T-helper 9 cell (primary cell): ENCODE data around the gene NDUFA13.

Experiments used
- DNase-seq: peaks from one replicate; pipeline ENCODE4 v3.0.0-alpha.2; 2020

The NDUFA13 gene

GRCh38 chr19:19513682-19514081, 2.3 kb upstream of the NDUFA13 start:
- no peak for DNase-seq

- no peak for DNase-seq
These were observed 1.8 kb upstream of the NDUFA13 start for GRCh38 chr19:19514215-19514657.

GRCh38 chr19:19514881-19515641, 964 bp upstream of the NDUFA13 start, which contains the start of gene TSSK6:
Gene TSSK6 (minus strand): TSS chr19:19515548. CDS start chr19:19515427, 121 bp downstream.
- no peak for DNase-seq

GRCh38 chr19:19517235-19517619, 1.2 kb downstream of the NDUFA13 start:
- no peak for DNase-seq

GRCh38 chr19:19520989-19521388, 5.0 kb downstream of the NDUFA13 start:
- DNase-seq: no peak

- no peak for DNase-seq
These were observed 7.2 kb downstream of the NDUFA13 start for GRCh38 chr19:19523177-19523576.

GRCh38 chr19:19524053-19524452, 8.0 kb downstream of the NDUFA13 start:
- no peak for DNase-seq

- DNase-seq: no peak
These were observed 9.8 kb downstream of the NDUFA13 start for GRCh38 chr19:19525611-19526380.

GRCh38 chr19:19526581-19527370, 10.8 kb downstream of the NDUFA13 start:
- no peak for DNase-seq

GRCh38 chr19:19527371-19527656, 11.3 kb downstream of the NDUFA13 start:
- no peak for DNase-seq

GRCh38 chr19:19527674-19528625, 11.9 kb downstream of the NDUFA13 start:
- DNase-seq: no peak

- no peak for DNase-seq
These were observed 12.9 kb downstream of the NDUFA13 start, which contains the start of gene YJEFN3 for GRCh38 chr19:19528721-19529490. Gene YJEFN3 (plus strand): TSS chr19:19528911. CDS start chr19:19528933, 22 bp downstream.

GRCh38 chr19:19529783-19530422, 13.9 kb downstream of the NDUFA13 start:
- no peak for DNase-seq

GRCh38 chr19:19530423-19530804, 14.4 kb downstream of the NDUFA13 start:
- DNase-seq: no peak

- DNase-seq: no peak
These were observed 14.9 kb downstream of the NDUFA13 start for GRCh38 chr19:19530889-19531288.

- peak; percentile 91 for DNase-seq
These were observed 16.2 kb downstream of the NDUFA13 start for GRCh38 chr19:19531951-19532805.

- DNase-seq: no peak
These were observed 17.0 kb downstream of the NDUFA13 start for GRCh38 chr19:19532806-19533701.

- no peak for DNase-seq
These were observed 17.8 kb downstream of the NDUFA13 start for GRCh38 chr19:19533841-19534240.
